ENCODE results near the gene ZNHIT2.
"Not testable (repeated sequence)": the region's sequence is repeated elsewhere in the genome, so short reads cannot be mapped to it uniquely, and the experiment has no call there.

ZNHIT2 gene

GRCh38 chr11:65118891-65119669, 1.6 kb upstream of the ZNHIT2 start:
- not testable (repeated sequence) for DNase-seq

GRCh38 chr11:65118097-65118837, 766 bp upstream of the ZNHIT2 start:
- DNase-seq, result no peak

GRCh38 chr11:65116370-65117205, 913 bp downstream of the ZNHIT2 start:
- peak; percentile 74 to 82 for DNase-seq

- no peak for DNase-seq
These were observed 2.0 kb downstream of the ZNHIT2 start for GRCh38 chr11:65115361-65116082.

GRCh38 chr11:65114538-65115171, 2.8 kb downstream of the ZNHIT2 start:
- no peak for DNase-seq

- DNase-seq, result no peak
These were observed 3.7 kb downstream of the ZNHIT2 start for GRCh38 chr11:65113839-65114238.

- DNase-seq, result no peak
These were observed 4.1 kb downstream of the ZNHIT2 start for GRCh38 chr11:65113361-65113756.

- peak; percentile 81 to 86 for DNase-seq
These were observed 4.7 kb downstream of the ZNHIT2 start for GRCh38 chr11:65112546-65113360.

- peak; percentile 96 for DNase-seq
These were observed 5.6 kb downstream of the ZNHIT2 start, which contains the start of gene TM7SF2 for GRCh38 chr11:65111744-65112545. TSS of gene TM7SF2 (plus strand) at chr11:65111872. CDS start at chr11:65112016, 144 bp downstream.

GRCh38 chr11:65111159-65111743, 6.2 kb downstream of the ZNHIT2 start:
- DNase-seq, result no peak

- DNase-seq, result peak; percentile 99 to 100
These were observed 7.1 kb downstream of the ZNHIT2 start for GRCh38 chr11:65110354-65110861.

- DNase-seq, result no peak
These were observed 8.0 kb downstream of the ZNHIT2 start for GRCh38 chr11:65109231-65110198.

- DNase-seq, result no peak
These were observed 8.9 kb downstream of the ZNHIT2 start for GRCh38 chr11:65108469-65109123.

GRCh38 chr11:65107751-65108468, 9.6 kb downstream of the ZNHIT2 start:
- DNase-seq, result no peak

- no peak for DNase-seq
These were observed 10.4 kb downstream of the ZNHIT2 start for GRCh38 chr11:65107078-65107477.

- DNase-seq, result no peak
These were observed 12.9 kb downstream of the ZNHIT2 start for GRCh38 chr11:65104628-65105027.

GRCh38 chr11:65103476-65103875, 14.0 kb downstream of the ZNHIT2 start:
- DNase-seq, result no peak

Measured in activated T-cell treated with anti-CD3 and anti-CD28 coated beads, Interleukin-2, amount 50 U/mL, for 48 hours (primary cell).